DOHH2 (cell line): ENCODE data around the gene SYNDIG1.

Experiments
- H3F3A ChIP-seq: fragments of 200-600 bp; sonication (generic), shearing (Covaris generic); 2 replicates; pipeline ENCODE4 v1.6.0; 2016; ENCODE audit warnings: antibody characterized with exemption, mild to moderate bottlenecking; ENCODE audit not compliant: control insufficient read depth, insufficient read depth
- H3K27ac ChIP-seq: fragments of 200-600 bp; sonication (generic); 2 replicates; pipeline ENCODE4 v1.5.1; 2014; ENCODE audit warnings: low read depth, mild to moderate bottlenecking, low read length, moderate library complexity
- H3K27me3 ChIP-seq: fragments of 200-600 bp; sonication (generic); 2 replicates; pipeline ENCODE4 v1.6.1; 2014; ENCODE audit warnings: mild to moderate bottlenecking, low read length, mixed read lengths; ENCODE audit not compliant: control insufficient read depth
- H3K36me3 ChIP-seq: fragments of 200-600 bp; sonication (generic); 2 replicates; pipeline ENCODE4 v1.6.1; 2014; ENCODE audit warnings: mild to moderate bottlenecking, low read length, moderate library complexity, mixed read lengths; ENCODE audit not compliant: control insufficient read depth
- H3K4me1 ChIP-seq: fragments of 200-600 bp; sonication (generic); 2 replicates; pipeline ENCODE4 v1.6.1; 2014; ENCODE audit warnings: mild to moderate bottlenecking, low read length, mixed read lengths; ENCODE audit not compliant: control insufficient read depth
- H3K4me2 ChIP-seq: fragments of 200-600 bp; sonication (generic); 2 replicates; pipeline ENCODE4 v1.6.0; 2014; ENCODE audit warnings: mild to moderate bottlenecking, low read length, moderate library complexity
- H3K4me3 ChIP-seq: fragments of 200-600 bp; sonication (generic); 2 replicates; pipeline ENCODE4 v1.5.1; 2014; ENCODE audit warnings: mild to moderate bottlenecking, low read length, mixed read lengths
- H3K79me2 ChIP-seq: fragments of 200-600 bp; sonication (generic); 2 replicates; pipeline ENCODE4 v1.6.1; 2014; ENCODE audit warnings: mild to moderate bottlenecking, low read length, mixed read lengths; ENCODE audit not compliant: control insufficient read depth
- H3K9me2 ChIP-seq: fragments of 200-600 bp; sonication (generic); replicated peaks from 2 replicates; pipeline ENCODE4 v1.6.1; 2014; ENCODE audit warnings: mild to moderate bottlenecking, low read length, mixed read lengths; ENCODE audit not compliant: control insufficient read depth
- H3K9me3 ChIP-seq: fragments of 200-600 bp; sonication (generic); 2 replicates; pipeline ENCODE4 v1.6.1; 2014; ENCODE audit warnings: antibody characterized with exemption, low read length, mixed read lengths; ENCODE audit not compliant: control insufficient read depth, insufficient read depth
- H4K20me1 ChIP-seq: fragments of 200-600 bp; sonication (generic); 2 replicates; pipeline ENCODE4 v1.6.0; 2014; ENCODE audit warnings: low read depth, mild to moderate bottlenecking, antibody characterized with exemption, low read length, moderate library complexity; ENCODE audit not compliant: control insufficient read depth, insufficient read depth
- EZH2phosphoT487 ChIP-seq: fragments of 200-600 bp; sonication (generic); IDR thresholded peaks from 2 replicates; pipeline ENCODE4 v1.6.1; 2017; ENCODE audit warnings: borderline replicate concordance, mild to moderate bottlenecking, antibody characterized with exemption, low read length, moderate library complexity, mixed read lengths
- TF ChIP-seq, protein P1 (sequence below): fragments of 200-600 bp; sonication (generic); IDR thresholded peaks from one replicate; pipeline ENCODE4 v1.5.1; 2014; ENCODE audit warnings: antibody characterized with exemption, mild to moderate bottlenecking, low read depth, low read length; ENCODE audit not compliant: poor library complexity, severe bottlenecking

The SYNDIG1 gene

DNA sequence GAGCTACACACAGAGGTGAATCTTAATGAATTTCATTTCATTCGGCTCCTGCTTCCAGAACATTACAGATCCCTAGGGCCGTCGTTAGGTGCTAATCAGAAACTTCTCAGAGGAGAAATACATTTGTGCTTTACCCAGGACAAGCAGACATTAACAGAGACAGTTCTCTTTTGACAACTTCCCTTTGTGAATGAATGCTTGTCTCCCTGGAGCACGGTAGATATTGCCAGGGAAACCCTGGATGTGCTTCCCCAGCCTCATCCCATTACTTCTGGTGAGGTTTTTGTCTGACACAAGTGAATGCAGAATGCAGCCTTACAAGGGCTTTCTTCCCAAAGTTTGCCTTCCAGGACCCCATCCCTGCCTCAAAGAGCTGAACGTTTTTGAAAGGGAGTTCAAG, 105.4 kb downstream of the SYNDIG1 start:
- TF ChIP-seq, protein P1, sequence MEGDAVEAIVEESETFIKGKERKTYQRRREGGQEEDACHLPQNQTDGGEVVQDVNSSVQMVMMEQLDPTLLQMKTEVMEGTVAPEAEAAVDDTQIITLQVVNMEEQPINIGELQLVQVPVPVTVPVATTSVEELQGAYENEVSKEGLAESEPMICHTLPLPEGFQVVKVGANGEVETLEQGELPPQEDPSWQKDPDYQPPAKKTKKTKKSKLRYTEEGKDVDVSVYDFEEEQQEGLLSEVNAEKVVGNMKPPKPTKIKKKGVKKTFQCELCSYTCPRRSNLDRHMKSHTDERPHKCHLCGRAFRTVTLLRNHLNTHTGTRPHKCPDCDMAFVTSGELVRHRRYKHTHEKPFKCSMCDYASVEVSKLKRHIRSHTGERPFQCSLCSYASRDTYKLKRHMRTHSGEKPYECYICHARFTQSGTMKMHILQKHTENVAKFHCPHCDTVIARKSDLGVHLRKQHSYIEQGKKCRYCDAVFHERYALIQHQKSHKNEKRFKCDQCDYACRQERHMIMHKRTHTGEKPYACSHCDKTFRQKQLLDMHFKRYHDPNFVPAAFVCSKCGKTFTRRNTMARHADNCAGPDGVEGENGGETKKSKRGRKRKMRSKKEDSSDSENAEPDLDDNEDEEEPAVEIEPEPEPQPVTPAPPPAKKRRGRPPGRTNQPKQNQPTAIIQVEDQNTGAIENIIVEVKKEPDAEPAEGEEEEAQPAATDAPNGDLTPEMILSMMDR = no peak
- no peak for TF ChIP-seq EZH2phosphoT487
- Histone ChIP-seq H3K4me2 (no peak overlapping the region), H3K9me3 (no peaks in the 10 kb centered on the region), H3F3A (no peaks in the 10 kb centered on the region), H3K9me2 (no peaks in the 10 kb centered on the region), H3K4me3 (no peak overlapping the region), H3K79me2 (no peaks in the 10 kb centered on the region), H3K27me3 (no peaks in the 10 kb centered on the region), H3K27ac (no peak overlapping the region), H3K36me3 (no peaks in the 10 kb centered on the region), H4K20me1 (no peaks in the 10 kb centered on the region), H3K4me1 (peaks cover 9% of the 10 kb centered on the region)

DNA sequence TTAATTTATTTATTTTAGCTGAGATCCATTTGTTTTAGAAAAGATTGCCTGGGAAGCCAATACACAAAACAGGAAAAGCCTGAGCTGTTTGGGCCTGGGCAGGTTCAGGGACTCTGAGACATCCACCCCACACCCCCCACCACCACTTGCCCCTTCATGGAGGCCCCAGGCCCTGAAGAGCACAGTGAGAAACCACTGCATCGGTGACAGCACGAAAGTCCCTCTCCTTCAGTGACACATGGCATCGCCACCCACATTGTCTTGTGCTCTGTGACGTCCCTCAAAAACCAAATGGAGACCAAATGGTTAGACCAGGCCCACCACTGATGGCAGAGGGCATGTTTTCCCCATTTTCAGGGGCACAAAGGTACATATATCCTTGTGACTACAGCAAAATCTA, 106.4 kb downstream of the SYNDIG1 start:
- H3K9me3 ChIP-seq = no peaks in the 10 kb centered on the region
- H3K9me2 ChIP-seq = no peaks in the 10 kb centered on the region
- TF ChIP-seq, protein P1 = no peak
- TF ChIP-seq EZH2phosphoT487 = no peak
- H3K4me1 ChIP-seq = peaks cover 9% of the 10 kb centered on the region
- no peak overlapping the region for H3K27ac ChIP-seq
- no peak overlapping the region for H3K4me2 ChIP-seq
- no peaks in the 10 kb centered on the region for H3K27me3 ChIP-seq
- H3K36me3 ChIP-seq = no peaks in the 10 kb centered on the region
- no peaks in the 10 kb centered on the region for H3F3A ChIP-seq
- no peaks in the 10 kb centered on the region for H3K79me2 ChIP-seq
- H4K20me1 ChIP-seq = no peaks in the 10 kb centered on the region
- H3K4me3 ChIP-seq = no peak overlapping the region

DNA sequence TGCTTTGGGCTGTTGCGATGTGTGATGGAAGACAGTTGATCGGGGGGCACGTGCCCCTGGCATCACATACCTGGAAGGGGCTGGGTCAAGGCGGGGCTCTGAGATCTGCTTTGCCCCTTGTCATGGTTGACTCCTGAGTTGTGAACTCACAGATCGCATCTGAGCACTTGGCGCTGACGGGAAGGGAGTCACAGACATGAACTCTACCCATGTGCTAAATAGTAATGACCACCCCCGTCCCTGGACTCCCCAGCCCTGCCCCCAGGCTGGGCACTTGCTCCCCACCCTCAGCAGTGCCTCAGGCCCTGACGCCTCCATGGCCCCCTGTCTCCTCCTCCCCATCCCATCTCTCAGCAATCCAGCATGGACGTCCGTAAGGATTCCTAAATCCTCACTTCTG, 107.0 kb downstream of the SYNDIG1 start:
- Histone ChIP-seq H3K4me3 (no peak overlapping the region), H3K27me3 (no peaks in the 10 kb centered on the region), H3K9me3 (no peaks in the 10 kb centered on the region), H3F3A (no peaks in the 10 kb centered on the region), H3K4me1 (peaks cover 6% of the 10 kb centered on the region), H3K27ac (no peak overlapping the region), H3K36me3 (no peaks in the 10 kb centered on the region), H3K79me2 (no peaks in the 10 kb centered on the region), H3K9me2 (no peaks in the 10 kb centered on the region), H4K20me1 (no peaks in the 10 kb centered on the region), H3K4me2 (no peak overlapping the region)
- TF ChIP-seq EZH2phosphoT487 = no peak
- TF ChIP-seq, protein P1 = no peak
